ENCODE data around the gene DTX1.

The DTX1 gene

DNA sequence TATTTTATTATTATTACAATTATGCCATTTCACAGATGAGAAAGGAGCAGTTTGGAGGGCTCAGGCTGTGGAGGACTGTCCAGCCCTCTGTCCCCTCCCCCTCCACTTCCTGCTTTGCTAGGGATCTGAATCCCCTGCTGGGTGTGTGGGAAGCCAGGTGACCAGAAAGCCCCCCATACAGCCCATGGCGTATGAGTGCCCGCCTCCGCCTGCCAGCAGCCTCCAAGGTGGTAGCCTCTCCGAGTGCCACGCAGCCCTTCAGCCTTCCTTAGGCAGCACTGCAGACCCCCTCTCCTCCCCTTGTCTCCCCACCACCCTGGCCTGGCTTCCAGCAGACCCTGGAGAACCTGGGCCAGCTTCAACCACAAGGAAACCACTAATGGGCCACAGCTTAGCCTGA, 12.6 kb downstream of the DTX1 start:
- TF ChIP-seq, protein P1, sequence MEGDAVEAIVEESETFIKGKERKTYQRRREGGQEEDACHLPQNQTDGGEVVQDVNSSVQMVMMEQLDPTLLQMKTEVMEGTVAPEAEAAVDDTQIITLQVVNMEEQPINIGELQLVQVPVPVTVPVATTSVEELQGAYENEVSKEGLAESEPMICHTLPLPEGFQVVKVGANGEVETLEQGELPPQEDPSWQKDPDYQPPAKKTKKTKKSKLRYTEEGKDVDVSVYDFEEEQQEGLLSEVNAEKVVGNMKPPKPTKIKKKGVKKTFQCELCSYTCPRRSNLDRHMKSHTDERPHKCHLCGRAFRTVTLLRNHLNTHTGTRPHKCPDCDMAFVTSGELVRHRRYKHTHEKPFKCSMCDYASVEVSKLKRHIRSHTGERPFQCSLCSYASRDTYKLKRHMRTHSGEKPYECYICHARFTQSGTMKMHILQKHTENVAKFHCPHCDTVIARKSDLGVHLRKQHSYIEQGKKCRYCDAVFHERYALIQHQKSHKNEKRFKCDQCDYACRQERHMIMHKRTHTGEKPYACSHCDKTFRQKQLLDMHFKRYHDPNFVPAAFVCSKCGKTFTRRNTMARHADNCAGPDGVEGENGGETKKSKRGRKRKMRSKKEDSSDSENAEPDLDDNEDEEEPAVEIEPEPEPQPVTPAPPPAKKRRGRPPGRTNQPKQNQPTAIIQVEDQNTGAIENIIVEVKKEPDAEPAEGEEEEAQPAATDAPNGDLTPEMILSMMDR (IDR thresholded peaks at IDR 0.05; ENCODE audit: low read depth, low read length): no peak
- in situ Hi-C loops (cut with HindIII; ENCODE audit: low sequenced_read_pairs): no loop called here
- no peak for DNase-seq (ENCODE audit: low read depth, low spot score)
- H3K4me3 ChIP-seq (ENCODE audit: low read depth, low read length): no peak overlapping the region

GRCh38 chr12:113069751-113070116, 13.2 kb downstream of the DTX1 start:
- in situ Hi-C loops (cut with HindIII; ENCODE audit: low sequenced_read_pairs): no loop called here
- TF ChIP-seq, protein P1 (IDR thresholded peaks at IDR 0.05; ENCODE audit: low read depth, low read length): no peak
- H3K4me3 ChIP-seq (ENCODE audit: low read depth, low read length): no peak overlapping the region

DNA sequence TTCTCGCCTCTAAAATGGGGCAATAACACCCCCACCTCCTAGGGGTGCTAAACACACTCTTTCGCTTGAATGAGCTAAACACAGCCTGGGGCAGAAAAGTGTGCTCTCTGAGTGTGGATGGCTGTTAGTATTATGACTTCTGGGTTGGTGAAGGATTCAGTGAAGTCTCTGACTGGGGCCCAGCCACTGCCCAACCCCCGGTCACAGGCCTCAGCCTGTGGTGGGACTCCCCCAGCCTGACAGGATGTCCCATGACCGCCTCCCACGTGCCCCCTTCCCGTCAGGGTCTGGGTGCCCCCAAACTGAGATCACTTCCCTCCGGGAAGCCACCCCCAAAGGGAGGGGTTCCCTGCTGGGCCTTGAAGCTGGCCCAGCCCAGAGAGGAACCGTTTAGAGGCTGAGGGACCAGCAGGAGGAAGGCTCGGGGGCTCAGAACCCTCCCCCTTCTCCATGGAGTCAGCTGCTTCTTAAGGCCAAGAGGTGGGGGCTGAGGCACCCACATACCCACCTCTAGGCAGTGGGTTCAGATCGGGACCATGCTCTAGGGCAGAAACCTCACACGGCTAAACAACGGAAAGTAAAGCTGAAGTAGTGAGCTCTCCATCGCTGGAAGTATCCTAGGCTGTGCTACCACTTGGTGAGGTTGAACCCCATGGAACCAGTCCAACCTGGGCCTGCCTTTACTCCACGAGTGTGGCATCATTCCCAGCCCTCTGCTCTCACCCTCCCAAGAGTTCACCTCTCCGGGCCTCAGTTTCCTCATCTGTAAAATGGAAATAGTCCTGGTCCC, 13.8 kb downstream of the DTX1 start:
- in situ Hi-C loops (cut with HindIII; ENCODE audit: low sequenced_read_pairs): no loop called here
- DNase-seq (ENCODE audit: low read depth, low spot score): no peak
- TF ChIP-seq, protein P1 (IDR thresholded peaks at IDR 0.05; ENCODE audit: low read depth, low read length): no peak
- no peak overlapping the region for H3K4me3 ChIP-seq (ENCODE audit: low read depth, low read length)

More at GRCh38 chr12:113069751-113070116, 13.2 kb downstream of the DTX1 start:
- DNase-seq (ENCODE audit: low read depth, low spot score): no peak

GRCh38 chr12:113071135-113072112, 14.9 kb downstream of the DTX1 start:
- in situ Hi-C loops (cut with HindIII; ENCODE audit: low sequenced_read_pairs): no loop called here
- DNase-seq (ENCODE audit: low read depth, low spot score): no peak
- TF ChIP-seq, protein P1 (IDR thresholded peaks at IDR 0.05; ENCODE audit: low read depth, low read length): no peak
- no peak overlapping the region for H3K4me3 ChIP-seq (ENCODE audit: low read depth, low read length)

DNA sequence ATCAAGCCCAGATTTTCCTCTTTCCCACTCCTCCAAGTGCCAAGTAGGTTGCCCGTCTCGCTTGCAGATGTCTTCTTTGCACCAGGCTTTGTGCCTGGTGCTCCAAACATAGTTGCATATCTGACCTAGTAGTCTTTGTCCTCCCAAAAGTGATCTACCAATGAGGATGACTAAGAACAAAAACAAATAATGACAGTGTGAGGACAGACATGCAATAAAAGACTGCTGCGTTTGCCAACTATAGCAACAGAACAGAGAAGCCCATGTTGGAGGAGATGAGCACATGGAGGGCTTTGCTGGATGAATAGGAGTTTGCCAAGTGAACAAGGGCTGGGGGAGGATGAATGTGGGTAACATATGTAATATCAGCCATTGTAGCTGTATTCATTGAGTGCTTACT, 15.6 kb downstream of the DTX1 start:
- in situ Hi-C loops (cut with HindIII; ENCODE audit: low sequenced_read_pairs): no loop called here
- TF ChIP-seq, protein P1 (IDR thresholded peaks at IDR 0.05; ENCODE audit: low read depth, low read length): no peak
- H3K4me3 ChIP-seq (ENCODE audit: low read depth, low read length): no peak overlapping the region
- no peak for DNase-seq (ENCODE audit: low read depth, low spot score)

- in situ Hi-C loops (cut with HindIII; ENCODE audit: low sequenced_read_pairs): no loop called here
- no peak overlapping the region for H3K4me3 ChIP-seq (ENCODE audit: low read depth, low read length)
Observed at GRCh38 chr12:113073586-113073985, 17.1 kb downstream of the DTX1 start.

More at GRCh38 chr12:113073586-113073985, 17.1 kb downstream of the DTX1 start:
- DNase-seq (ENCODE audit: low read depth, low spot score): no peak
- TF ChIP-seq, protein P1 (IDR thresholded peaks at IDR 0.05; ENCODE audit: low read depth, low read length): no peak

Measured in astrocyte of the spinal cord (primary cell).